WI38 (cell line): ENCODE measurements around the gene RPS6KA2.

Source experiments
- H3K4me3 ChIP-seq: 2 replicates; pipeline ENCODE4 v1.5.1; 2011; ENCODE audit warnings: low read depth, mild to moderate bottlenecking, control low read depth, low read length
- CTCF ChIP-seq: IDR thresholded peaks from 2 replicates; pipeline ENCODE4 v1.5.1; 2012; ENCODE audit warnings: low read depth, mild to moderate bottlenecking, control low read depth, low read length

Gene RPS6KA2

GRCh38 chr6:166650047-166650446 is 23.0 kb upstream of the RPS6KA2 start:
- no peak for TF ChIP-seq CTCF
- no peak overlapping the region for H3K4me3 ChIP-seq

- H3K4me3 ChIP-seq = no peak overlapping the region
- no peak for TF ChIP-seq CTCF
Observed at GRCh38 chr6:166648846-166649245, 21.8 kb upstream of the RPS6KA2 start.

- TF ChIP-seq CTCF = no peak
- H3K4me3 ChIP-seq = no peak overlapping the region
Observed at GRCh38 chr6:166647896-166648295, 20.8 kb upstream of the RPS6KA2 start.

- H3K4me3 ChIP-seq = no peak overlapping the region
- no peak for TF ChIP-seq CTCF
Observed at GRCh38 chr6:166646716-166647115, 19.7 kb upstream of the RPS6KA2 start.

GRCh38 chr6:166645896-166646295 is 18.8 kb upstream of the RPS6KA2 start:
- no peak overlapping the region for H3K4me3 ChIP-seq
- no peak for TF ChIP-seq CTCF

- no peak for TF ChIP-seq CTCF
- H3K4me3 ChIP-seq = no peak overlapping the region
Observed at GRCh38 chr6:166644681-166645080, 17.6 kb upstream of the RPS6KA2 start.

GRCh38 chr6:166643891-166644590 is 17.0 kb upstream of the RPS6KA2 start:
- no peak for TF ChIP-seq CTCF
- no peak overlapping the region for H3K4me3 ChIP-seq
